SIG-M5 (cell line): Measurements from ENCODE around the gene MSX1.

Source experiments
- DNase-seq: peaks from one replicate; lab custom pipeline; 2025; lab: John Stamatoyannopoulos, UW

MSX1 gene

GRCh38 chr4:4869731-4870571 is 10.5 kb downstream of the MSX1 start:
- no peak for DNase-seq

- DNase-seq = no peak
These were observed 11.2 kb downstream of the MSX1 start for GRCh38 chr4:4870576-4871241.

GRCh38 chr4:4871242-4871572 is 11.7 kb downstream of the MSX1 start:
- DNase-seq = no peak

GRCh38 chr4:4871573-4872313 is 12.3 kb downstream of the MSX1 start:
- no peak for DNase-seq

GRCh38 chr4:4872314-4872903 is 12.9 kb downstream of the MSX1 start:
- no peak for DNase-seq

- DNase-seq = no peak
These were observed 13.7 kb downstream of the MSX1 start for GRCh38 chr4:4873203-4873602.

GRCh38 chr4:4874254-4874653 is 14.8 kb downstream of the MSX1 start:
- no peak for DNase-seq

- DNase-seq = no peak
These were observed 15.7 kb downstream of the MSX1 start for GRCh38 chr4:4875147-4875546.

GRCh38 chr4:4875611-4876010 is 16.1 kb downstream of the MSX1 start:
- DNase-seq = no peak

GRCh38 chr4:4876945-4877661 is 17.6 kb downstream of the MSX1 start:
- no peak for DNase-seq

GRCh38 chr4:4880492-4880891 is 21.0 kb downstream of the MSX1 start:
- DNase-seq = no peak

GRCh38 chr4:4881432-4881831 is 22.0 kb downstream of the MSX1 start:
- no peak for DNase-seq

GRCh38 chr4:4884611-4885010 is 25.1 kb downstream of the MSX1 start:
- DNase-seq = no peak

- DNase-seq = no peak
These were observed 28.0 kb downstream of the MSX1 start for GRCh38 chr4:4887426-4887825.

GRCh38 chr4:4888695-4889094 is 29.2 kb downstream of the MSX1 start:
- DNase-seq = no peak

- DNase-seq = no peak
These were observed 30.3 kb downstream of the MSX1 start for GRCh38 chr4:4889781-4890180.

- no peak for DNase-seq
These were observed 31.2 kb downstream of the MSX1 start for GRCh38 chr4:4890574-4891255.

- no peak for DNase-seq
These were observed 34.3 kb downstream of the MSX1 start for GRCh38 chr4:4893721-4894120.

- DNase-seq = no peak
These were observed 39.9 kb downstream of the MSX1 start for GRCh38 chr4:4899202-4899925.

- no peak for DNase-seq
These were observed 42.4 kb downstream of the MSX1 start for GRCh38 chr4:4901877-4902276.

GRCh38 chr4:4912155-4912554 is 52.7 kb downstream of the MSX1 start:
- no peak for DNase-seq
